ENCODE results near the gene PROC.

The PROC gene

DNA sequence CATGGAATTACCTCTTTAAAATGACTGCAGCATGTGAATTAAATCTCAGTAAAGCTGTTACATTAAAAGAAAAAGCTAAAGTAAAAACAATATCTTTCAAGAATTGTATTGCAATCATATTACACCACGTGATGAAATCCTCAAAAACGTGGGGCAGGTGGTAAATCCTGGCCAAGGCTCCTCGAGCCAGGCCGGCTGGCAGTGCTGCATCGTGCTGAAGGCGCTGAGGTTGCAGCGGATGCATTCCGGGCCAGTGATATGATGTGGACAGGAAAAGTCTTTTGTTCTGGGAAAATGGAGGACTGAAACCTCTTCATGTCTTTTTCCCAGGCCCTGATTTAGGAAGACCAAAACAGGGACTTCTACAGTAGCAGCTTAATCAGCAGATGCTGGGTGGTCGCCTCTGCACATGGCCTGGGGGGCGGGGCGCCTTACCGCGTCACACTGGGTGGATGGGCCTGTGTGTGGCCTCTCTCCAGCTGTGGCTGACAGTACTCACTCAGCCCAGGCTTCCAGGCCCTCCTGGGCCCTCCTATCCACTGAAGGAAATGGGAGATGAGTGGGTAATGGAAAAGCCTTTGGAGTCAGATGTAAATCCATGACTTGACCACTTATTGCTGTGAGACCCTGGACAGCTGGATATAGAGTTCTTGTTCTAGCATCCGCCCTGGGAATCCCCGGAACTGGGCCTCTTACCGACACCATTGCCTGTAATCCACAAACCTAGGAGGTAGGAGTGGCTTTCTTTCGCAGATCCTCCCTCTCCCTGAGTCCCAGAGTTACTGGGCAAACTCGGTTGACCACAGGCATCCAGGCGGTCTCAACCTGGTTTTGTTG lies 45.1 kb downstream of the PROC start:
- Histone ChIP-seq H3K27me3 (ENCODE audit: low read depth, low read length) (no peaks in the 10 kb centered on the region), H3K79me2 (ENCODE audit: low read length) (no peaks in the 10 kb centered on the region), H2AFZ (ENCODE audit: low read depth, low read length) (no peak overlapping the region), H3K27ac (ENCODE audit: low read length) (no peak overlapping the region), H3K4me3 (ENCODE audit: low read length) (no peak overlapping the region), H3K9me3 (ENCODE audit: insufficient read depth, low read length) (no peaks in the 10 kb centered on the region), H3K9ac (ENCODE audit: low read length) (no peak overlapping the region), H4K20me1 (ENCODE audit: insufficient read depth, low read length) (no peaks in the 10 kb centered on the region), H3K4me2 (ENCODE audit: low read length) (no peak overlapping the region), H3K4me1 (ENCODE audit: low read length) (peaks cover 8% of the 10 kb centered on the region), H3K36me3 (replicated peaks; ENCODE audit: low read depth, low read length) (peaks cover 11% of the 10 kb centered on the region)
- no peak for TF ChIP-seq EZH2phosphoT487 (IDR thresholded peaks at IDR 0.05; ENCODE audit: low read depth)
- TF ChIP-seq, protein P1, sequence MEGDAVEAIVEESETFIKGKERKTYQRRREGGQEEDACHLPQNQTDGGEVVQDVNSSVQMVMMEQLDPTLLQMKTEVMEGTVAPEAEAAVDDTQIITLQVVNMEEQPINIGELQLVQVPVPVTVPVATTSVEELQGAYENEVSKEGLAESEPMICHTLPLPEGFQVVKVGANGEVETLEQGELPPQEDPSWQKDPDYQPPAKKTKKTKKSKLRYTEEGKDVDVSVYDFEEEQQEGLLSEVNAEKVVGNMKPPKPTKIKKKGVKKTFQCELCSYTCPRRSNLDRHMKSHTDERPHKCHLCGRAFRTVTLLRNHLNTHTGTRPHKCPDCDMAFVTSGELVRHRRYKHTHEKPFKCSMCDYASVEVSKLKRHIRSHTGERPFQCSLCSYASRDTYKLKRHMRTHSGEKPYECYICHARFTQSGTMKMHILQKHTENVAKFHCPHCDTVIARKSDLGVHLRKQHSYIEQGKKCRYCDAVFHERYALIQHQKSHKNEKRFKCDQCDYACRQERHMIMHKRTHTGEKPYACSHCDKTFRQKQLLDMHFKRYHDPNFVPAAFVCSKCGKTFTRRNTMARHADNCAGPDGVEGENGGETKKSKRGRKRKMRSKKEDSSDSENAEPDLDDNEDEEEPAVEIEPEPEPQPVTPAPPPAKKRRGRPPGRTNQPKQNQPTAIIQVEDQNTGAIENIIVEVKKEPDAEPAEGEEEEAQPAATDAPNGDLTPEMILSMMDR (IDR thresholded peaks at IDR 0.05; ENCODE audit: low read depth, low read length), result no peak

DNA sequence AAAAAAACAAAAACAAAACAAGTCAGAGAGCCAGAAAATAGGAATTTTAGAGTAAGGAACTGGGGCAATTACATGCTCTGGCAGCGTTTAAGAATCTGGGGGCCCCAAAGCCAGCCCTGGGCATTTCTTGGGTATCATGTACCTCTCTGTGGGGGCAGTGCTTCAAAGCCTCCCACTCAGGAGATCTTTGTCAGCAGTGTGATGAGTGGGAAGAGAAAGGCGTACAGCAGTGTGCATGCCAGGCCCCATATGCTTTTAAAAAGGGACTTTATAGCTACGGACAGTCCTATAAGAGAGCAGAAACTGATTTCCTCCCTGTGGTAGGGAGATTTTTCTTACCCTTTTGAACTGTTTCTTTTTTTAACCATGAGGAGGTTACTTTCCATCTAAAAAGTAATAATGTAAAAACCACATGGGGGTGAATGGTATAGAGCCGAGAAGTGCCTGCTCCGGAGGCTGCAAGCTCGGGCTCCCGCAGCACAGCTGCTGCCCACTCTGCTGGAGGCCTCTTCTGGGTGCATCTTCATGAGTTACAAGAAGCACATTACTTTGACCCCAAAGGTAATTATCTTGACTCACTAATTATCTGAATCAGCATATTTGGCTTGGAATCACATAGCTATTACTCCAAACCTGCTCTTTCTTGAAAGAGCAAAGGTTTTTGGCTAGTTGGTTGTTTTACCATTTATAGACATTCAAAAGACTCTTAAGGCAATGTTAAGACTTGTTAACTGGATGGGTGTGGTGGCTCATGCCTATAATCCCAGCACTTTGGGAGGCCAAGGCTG lies 46.4 kb downstream of the PROC start:
- Histone ChIP-seq H3K27me3 (ENCODE audit: low read depth, low read length) (no peaks in the 10 kb centered on the region), H3K9ac (ENCODE audit: low read length) (no peak overlapping the region), H3K4me3 (ENCODE audit: low read length) (no peak overlapping the region), H3K9me3 (ENCODE audit: insufficient read depth, low read length) (no peaks in the 10 kb centered on the region), H4K20me1 (ENCODE audit: insufficient read depth, low read length) (no peaks in the 10 kb centered on the region), H3K4me2 (ENCODE audit: low read length) (no peak overlapping the region), H2AFZ (ENCODE audit: low read depth, low read length) (no peak overlapping the region), H3K36me3 (replicated peaks; ENCODE audit: low read depth, low read length) (peaks cover 20% of the 10 kb centered on the region), H3K27ac (ENCODE audit: low read length) (no peak overlapping the region), H3K79me2 (ENCODE audit: low read length) (no peaks in the 10 kb centered on the region), H3K4me1 (ENCODE audit: low read length) (peaks cover 8% of the 10 kb centered on the region)
- TF ChIP-seq, protein P1 (IDR thresholded peaks at IDR 0.05; ENCODE audit: low read depth, low read length), result no peak
- TF ChIP-seq EZH2phosphoT487 (IDR thresholded peaks at IDR 0.05; ENCODE audit: low read depth), result no peak

DNA sequence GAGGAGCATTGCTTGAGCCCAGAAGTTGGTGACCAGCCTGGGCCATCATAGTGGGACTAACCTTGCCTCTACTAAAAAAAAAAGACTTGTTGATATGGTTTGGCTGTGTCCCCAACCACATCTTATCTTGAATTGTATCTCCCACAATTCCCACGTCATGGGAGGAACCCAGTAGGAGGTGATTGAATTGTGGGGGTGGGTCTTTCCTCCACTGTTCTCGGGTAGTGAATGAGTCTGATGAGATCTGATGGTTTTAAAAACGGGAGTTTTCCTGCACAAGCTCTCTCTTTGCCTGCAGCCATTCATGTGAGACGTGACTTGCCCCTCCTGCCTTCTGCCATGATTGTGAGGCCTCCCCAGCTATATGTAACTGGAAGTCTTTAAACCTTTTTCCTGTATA lies 47.0 kb downstream of the PROC start:
- Histone ChIP-seq H3K27me3 (ENCODE audit: low read depth, low read length) (no peaks in the 10 kb centered on the region), H3K4me2 (ENCODE audit: low read length) (no peak overlapping the region), H4K20me1 (ENCODE audit: insufficient read depth, low read length) (no peaks in the 10 kb centered on the region), H3K4me3 (ENCODE audit: low read length) (no peak overlapping the region), H3K79me2 (ENCODE audit: low read length) (no peaks in the 10 kb centered on the region), H3K4me1 (ENCODE audit: low read length) (peaks cover 8% of the 10 kb centered on the region), H3K9me3 (ENCODE audit: insufficient read depth, low read length) (no peaks in the 10 kb centered on the region), H3K9ac (ENCODE audit: low read length) (no peak overlapping the region), H3K27ac (ENCODE audit: low read length) (no peak overlapping the region), H2AFZ (ENCODE audit: low read depth, low read length) (no peak overlapping the region), H3K36me3 (replicated peaks; ENCODE audit: low read depth, low read length) (peaks cover 24% of the 10 kb centered on the region)
- no peak for TF ChIP-seq EZH2phosphoT487 (IDR thresholded peaks at IDR 0.05; ENCODE audit: low read depth)
- TF ChIP-seq, protein P1 (IDR thresholded peaks at IDR 0.05; ENCODE audit: low read depth, low read length), result no peak

DNA sequence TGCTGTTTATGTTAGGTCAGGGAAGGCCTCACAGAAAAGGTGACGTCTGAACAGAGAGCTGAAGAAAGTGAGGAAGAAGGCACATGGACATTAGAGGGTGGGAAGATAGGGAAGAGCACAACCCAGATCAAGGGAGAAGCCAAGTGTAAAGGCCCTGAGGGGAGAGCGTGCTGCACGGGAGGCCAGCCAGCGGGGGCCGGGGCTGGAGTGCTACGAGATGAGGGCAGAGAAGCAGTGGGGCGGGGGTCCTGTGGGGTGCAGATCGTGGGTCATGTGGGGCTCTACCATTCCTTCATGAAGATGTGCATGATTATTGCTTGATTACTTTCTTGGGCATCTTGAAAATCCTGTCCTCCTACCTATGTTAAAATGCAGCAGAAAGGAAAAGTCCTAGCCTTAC lies 50.8 kb downstream of the PROC start:
- no peak for TF ChIP-seq EZH2phosphoT487 (IDR thresholded peaks at IDR 0.05; ENCODE audit: low read depth)
- TF ChIP-seq, protein P1 (IDR thresholded peaks at IDR 0.05; ENCODE audit: low read depth, low read length), result no peak
- no peak overlapping the region for H2AFZ ChIP-seq (ENCODE audit: low read depth, low read length)
- H3K4me2 ChIP-seq (ENCODE audit: low read length), result no peak overlapping the region
- no peaks in the 10 kb centered on the region for H3K27me3 ChIP-seq (ENCODE audit: low read depth, low read length)
- H3K9me3 ChIP-seq (ENCODE audit: insufficient read depth, low read length), result no peaks in the 10 kb centered on the region
- no peak overlapping the region for H3K27ac ChIP-seq (ENCODE audit: low read length)
- peaks cover 21% of the 10 kb centered on the region for H3K36me3 ChIP-seq (replicated peaks; ENCODE audit: low read depth, low read length)
- no peaks in the 10 kb centered on the region for H4K20me1 ChIP-seq (ENCODE audit: insufficient read depth, low read length)
- no peaks in the 10 kb centered on the region for H3K4me1 ChIP-seq (ENCODE audit: low read length)
- H3K79me2 ChIP-seq (ENCODE audit: low read length), result no peaks in the 10 kb centered on the region
- H3K9ac ChIP-seq (ENCODE audit: low read length), result no peak overlapping the region
- no peak overlapping the region for H3K4me3 ChIP-seq (ENCODE audit: low read length)
